CD4-positive, alpha-beta T cell treated with Interleukin-4 for 4 hours (primary cell): Measurements from ENCODE around the gene DOLK.
"Not testable (repeated sequence)": the region's sequence is repeated elsewhere in the genome, so short reads cannot be mapped to it uniquely, and the experiment has no call there.

Experiments used
- DNase-seq: peaks from one replicate; pipeline ENCODE4 v3.0.0-alpha.2; 2020

DOLK gene

DNA sequence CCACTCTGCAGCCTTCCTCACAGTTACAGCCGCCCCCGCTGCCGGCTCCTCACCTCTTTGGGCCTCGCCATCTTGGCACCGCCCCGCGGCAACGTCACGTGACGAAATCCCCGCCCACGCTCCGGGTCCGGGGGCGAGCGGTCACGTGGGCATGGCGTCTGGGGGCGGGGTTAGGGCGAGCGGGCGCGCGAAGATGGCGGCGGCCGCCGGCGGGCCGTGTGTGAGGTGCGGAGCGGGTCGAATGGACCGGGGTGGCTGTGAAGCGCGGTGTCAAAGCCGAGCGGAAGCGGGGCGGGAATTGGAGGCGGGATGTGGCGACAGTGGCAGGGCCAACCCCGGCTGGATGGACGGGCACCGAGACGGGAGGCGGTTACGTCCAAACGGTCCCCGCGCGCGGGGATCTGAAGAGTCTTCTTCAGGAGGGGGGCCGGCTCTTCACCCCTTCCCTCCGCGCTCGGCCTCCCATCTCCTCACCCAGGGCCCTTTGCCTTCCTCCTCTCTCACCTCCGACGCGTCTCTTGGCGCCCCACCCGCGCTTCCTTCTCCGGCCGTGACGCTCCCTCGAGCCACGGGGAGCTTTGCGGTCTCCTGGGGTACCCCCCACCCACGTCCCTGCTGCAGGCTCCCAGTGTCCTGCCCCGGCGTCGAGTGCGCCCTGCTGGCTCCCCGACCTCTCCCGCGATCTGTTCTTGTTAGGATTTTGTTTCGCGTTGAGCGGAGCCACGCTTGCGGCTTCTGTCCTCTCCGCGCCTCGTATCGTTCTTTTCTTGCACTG, at the start of gene DOLK, which contains the start of gene NUP188:
TSS of gene DOLK (minus strand) at position 77 of the 775 bp plus-strand sequence. CDS start 300 bp downstream, outside the sequence.
TSS of gene NUP188 (plus strand) at position 173 of the 775 bp plus-strand sequence. CDS start at position 194, 21 bp downstream.
- DNase-seq = peak; percentile 93

DNA sequence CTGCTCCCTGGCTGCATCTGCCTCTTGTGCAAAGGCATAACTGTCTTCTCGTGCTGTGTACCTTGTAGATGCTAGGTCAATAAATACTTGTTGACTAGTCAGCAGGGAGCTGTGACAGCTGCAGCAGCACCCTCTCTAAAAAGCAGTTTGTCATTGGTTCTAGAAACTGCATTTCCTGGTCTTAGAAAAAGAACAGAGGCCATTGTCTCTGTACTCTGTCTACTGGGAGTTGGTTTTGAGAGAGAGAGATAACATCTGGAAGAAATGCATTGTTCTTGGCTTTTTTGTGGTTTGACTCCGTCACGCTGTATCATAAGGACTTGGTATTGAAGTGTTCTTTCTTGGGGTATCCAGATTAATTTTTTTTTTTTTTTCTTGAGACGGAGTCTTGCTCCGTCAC, 48.4 kb upstream of the DOLK start:
- DNase-seq = no peak

DNA sequence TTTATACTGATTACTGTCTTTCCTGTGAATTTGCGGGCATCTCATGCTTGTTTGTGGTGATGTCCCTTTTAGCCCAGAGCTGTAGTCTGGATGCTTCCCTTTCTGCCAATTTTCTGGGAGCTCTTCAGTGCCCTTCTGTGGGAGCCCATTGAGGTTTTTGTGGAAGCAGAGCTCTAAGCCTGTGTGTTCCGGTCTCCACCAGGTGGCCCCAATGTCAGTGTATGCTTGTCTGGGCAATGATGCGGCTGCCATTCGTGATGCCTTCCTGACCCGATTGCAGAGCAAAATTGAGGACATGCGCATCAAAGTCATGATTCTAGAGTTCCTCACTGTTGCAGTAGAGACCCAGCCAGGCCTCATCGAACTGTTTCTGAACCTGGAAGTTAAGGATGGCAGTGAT, 45.6 kb upstream of the DOLK start:
- DNase-seq = no peak

DNA sequence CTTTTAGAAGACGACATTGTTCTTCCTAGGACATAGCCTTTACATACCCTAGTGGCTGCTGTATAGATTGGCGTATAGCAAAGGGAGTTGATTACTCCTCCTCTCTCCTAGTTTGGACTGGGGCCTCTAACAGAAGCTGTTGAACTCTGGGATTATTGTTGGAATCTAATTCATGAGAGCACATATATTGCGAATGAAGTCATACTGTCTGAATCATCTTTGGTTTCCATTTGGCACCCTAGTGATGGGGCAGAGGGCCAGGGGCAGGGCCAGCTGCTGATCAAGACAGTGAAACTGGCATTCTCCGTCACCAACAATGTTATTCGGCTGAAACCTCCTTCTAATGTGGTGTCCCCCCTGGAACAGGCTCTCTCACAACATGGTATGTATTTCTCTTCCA, 40.4 kb upstream of the DOLK start:
- DNase-seq = no peak

DNA sequence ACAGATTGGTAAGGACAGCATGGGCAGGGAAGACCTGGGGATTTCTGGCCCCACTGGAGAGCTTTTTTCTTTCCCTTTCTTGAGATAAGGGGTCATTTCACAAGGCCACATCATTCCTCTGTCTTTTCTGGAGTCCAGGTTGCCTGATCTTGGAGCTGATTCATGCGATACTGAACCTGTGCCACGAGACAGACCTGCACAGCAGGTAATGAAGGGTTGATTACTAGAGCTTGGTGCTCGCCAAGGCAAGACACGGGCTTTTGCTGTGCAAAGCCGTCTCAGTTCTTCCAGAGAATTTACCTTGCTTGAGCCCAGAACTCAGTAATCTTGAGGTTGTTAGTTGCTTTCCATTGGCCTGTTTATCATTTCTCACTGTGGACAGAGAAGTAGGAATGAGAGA, 39.3 kb upstream of the DOLK start:
- no peak for DNase-seq

DNA sequence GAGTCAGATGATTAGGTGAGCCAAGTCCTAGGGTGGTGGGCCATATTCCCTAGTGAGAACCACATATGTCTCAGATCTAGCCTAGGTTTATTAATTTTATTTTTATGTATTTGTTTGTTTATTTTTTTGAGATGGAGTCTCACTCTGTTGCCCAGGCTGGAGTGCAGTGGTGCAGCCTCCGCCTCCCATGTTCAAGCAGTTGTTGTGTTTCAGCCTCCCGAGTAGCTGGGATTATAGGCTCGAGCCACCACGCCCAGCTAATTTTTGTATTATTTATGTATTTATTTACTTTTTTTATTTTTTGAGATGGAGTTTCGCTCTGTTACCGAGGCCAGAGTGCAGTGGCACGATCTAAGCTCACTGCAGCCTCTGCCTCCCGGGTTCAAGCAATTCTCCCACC, 36.1 kb upstream of the DOLK start:
- no peak for DNase-seq

GRCh38 chr9:128979111-128979510, 31.7 kb upstream of the DOLK start:
- DNase-seq = no peak

- DNase-seq = no peak
Measured at GRCh38 chr9:128972956-128973355, 25.6 kb upstream of the DOLK start.

DNA sequence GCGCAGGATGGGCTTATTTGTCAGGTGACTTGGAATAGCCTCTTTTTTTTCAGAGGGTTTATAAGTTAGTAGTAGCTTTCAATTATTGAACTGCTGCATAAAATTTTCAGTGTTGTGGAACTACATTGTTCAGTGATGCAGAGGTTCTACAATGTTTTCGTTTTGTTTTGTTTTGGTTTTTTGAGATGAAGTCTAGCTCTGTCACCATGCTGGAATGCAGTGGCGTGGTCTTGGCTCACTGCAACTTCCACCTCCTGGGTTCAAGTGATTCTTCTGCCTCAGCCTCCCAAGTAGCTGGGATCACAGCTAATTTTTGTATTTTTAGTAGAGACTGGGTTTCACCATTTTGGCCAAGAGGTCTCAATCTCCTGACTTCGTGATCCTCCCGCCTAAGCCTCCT, 22.1 kb upstream of the DOLK start:
- DNase-seq = no peak

DNA sequence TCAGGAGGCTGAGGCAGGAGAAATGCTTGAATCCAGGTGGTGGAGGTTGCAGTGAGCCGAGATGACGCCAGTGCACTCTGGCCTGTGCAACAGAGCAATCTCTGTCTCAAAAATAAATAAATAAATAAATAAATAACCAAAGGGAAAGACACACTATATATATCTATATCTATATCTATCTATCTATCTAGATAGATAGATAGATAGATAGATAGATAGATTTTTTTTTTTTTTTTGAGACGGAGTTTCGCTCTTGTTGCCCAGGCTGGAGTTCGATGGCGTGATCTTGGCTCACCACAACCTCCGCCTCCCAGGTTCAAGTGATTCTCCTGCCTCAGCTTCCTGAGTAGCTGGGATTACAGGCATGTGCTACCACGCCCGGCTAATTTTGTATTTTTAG, 14.0 kb upstream of the DOLK start:
- DNase-seq = not testable (repeated sequence)

DNA sequence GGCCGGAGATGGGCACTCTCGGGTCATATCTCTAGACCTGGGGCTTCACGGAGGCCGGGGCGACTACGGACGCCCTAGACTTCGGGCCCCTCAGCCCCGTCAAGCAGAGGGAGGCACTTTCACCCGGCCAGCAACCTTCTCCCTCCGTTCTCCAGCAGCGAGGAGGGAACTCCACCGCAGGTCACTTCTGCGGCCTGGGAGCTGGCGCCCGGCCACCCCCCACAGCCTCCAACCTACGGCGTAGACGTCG, 201 bp downstream of the DOLK start:
- no peak for DNase-seq

DNA sequence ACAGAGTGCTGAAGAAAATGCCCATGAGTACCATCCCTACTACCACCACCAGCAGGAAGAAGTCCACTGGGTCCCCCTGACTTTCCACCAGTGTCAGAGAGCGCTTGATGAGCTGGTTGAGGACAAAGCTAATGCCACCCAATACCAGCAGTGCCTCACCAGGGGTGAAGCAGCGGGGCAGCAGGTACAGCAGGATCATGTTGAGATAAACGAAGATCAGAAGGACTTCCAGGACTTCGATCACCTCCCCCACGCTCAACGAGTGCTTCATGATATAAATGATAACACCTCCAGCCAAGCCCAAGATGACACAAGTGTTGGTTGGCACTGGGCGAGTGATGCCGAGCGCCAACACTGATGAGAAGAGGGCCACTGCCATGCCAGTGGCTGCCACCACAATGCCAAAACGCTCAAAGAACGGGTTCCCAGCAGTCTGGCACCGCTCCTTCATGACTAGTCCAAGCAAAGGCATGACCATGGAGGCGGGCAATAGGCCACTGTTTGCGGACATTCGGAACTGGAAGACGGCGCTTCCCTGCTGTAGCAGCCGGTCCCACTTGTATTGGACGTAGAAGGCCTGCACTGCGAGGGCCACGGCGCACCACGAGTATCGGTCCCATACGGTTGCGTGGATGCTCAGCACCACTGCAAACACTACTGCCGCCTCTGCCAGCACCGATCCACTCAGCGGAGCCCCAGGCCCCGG, 679 bp downstream of the DOLK start:
- no peak for DNase-seq

GRCh38 chr9:128945798-128946501, 1.5 kb downstream of the DOLK start:
- no peak for DNase-seq

DNA sequence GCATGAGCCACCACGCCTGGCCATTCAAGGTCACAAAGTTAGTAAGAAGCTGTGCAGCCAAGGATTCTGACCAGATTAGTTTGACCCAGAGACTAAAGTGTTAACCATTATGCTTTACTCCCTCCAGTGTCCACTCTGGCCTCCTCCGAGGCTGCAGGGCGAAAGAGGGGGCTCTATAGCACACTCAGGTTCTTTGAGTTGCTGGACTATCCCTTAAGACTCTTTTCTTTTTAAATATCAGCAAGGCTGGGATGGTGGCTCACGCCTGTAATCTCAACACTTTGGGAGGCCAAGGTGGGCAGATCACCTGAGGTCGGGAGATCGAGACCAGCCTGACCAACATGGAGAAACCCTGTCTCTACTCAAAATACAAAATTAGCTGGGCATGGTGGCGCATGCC, 2.4 kb downstream of the DOLK start:
- DNase-seq = not testable (repeated sequence)

- DNase-seq = no peak
Measured at GRCh38 chr9:128943832-128944620, 3.4 kb downstream of the DOLK start.

DNA sequence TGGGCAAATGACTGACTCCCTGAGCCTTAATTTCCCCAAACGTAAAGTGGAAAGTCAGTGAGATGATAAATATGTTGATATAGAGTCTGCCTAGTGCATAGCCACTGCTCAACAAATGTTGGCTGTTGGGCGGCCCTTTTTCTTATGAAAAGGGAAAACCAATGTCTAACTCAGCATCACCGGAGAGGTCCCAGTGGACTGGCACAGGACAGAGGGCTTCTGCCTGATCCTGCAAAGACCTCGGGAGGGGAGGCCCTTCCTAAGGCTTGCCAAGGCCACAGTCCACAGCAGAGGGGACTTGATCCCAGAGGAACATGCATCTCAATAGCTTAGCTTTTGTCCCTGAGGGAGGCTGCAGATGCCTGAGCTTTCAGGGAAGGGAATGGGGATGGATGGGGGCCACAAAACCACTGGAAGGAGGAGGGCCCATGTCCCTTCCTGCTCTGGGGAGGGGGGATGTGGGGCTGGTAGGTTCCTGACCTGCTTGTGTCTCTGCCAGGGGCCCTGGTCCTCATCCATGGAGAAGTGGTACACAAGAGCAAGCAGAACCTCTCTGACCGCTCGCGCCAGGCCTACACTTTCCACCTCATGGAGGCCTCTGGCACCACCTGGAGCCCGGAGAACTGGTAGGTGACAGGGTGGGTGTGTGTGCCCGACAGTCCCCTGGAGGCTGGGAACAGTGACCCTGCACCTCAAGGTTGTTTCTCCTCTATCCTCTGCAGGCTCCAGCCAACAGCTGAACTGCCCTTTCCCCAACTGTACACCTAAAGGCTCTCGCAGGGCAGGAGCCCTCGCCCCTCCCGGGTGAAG, 6.3 kb downstream of the DOLK start:
- no peak for DNase-seq

DNA sequence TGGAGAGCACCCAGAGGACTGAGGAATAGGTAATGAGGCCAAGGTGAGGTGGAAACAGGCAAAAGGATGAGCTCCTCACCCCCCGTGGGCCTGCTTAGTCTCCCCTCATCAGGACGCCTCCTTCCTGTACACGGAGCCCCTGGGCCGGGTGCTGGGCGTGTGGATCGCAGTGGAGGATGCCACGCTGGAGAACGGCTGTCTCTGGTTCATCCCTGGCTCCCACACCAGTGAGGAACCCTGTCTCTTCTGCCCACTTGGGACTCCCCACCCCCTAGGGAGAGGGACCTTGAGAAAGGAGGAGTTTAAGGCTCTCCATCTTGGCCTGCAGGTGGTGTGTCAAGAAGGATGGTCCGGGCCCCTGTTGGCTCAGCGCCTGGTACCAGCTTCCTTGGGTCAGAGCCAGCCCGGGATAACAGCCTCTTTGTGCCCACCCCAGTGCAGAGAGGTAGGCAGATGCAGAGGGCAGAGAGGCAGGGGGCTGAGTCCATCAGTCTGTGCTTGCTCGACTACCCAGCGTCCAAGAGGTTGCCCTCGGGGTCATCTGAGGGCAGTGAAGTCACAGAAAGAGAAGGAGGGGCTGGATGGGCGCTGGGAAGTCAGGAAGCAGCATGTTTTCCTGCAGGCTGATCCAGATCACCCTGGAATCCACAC, 7.0 kb downstream of the DOLK start:
- no peak for DNase-seq

- no peak for DNase-seq
Measured at GRCh38 chr9:128937310-128938165, 9.9 kb downstream of the DOLK start.

- DNase-seq = no peak
Measured at GRCh38 chr9:128936171-128936865, 11.1 kb downstream of the DOLK start.

- no peak for DNase-seq
Measured at GRCh38 chr9:128933731-128934130, 13.7 kb downstream of the DOLK start.
